ENCODE data around the gene IRX6.

The IRX6 gene

DNA sequence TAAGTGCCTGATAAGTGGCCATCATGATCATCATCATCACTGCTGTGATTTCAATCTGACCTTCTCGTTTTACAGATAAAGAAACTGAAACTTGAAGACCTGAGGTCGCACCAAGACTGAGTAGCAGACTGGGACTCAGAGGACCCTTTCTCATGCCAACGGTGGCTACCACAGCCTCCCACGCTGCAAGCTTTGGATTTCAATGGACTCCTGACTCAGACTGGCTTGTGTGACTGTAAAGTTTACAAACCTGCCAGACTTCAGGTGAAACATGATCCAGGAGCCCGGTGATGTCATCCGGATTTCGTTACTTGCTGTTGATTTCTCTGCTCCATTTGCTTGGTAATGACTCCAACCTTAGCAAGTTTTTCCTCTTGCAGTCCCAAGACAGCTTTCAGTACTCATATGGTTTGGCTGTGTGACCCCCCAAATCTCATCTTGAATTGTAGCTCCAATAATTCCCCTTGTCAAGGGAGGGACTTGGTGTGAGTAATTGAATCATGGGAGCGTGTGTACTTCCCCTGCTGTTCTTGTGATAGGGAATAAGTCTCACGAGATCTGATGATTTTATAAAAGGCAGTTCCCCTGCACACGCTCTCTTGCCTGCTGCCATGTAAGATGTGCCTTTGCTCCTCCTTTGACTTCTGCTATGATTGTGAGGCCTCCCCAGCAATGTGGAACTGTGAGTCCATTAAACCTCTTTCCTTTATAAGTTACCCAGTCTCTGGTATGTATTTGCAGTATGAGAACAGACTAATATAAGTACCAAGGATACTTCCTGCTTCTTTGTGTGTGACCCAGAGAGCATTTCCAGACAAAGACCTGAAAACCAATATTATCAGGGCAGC lies 26.7 kb upstream of the IRX6 start:
- Histone ChIP-seq H3K27ac (no peak overlapping the region), H3K36me3 (no peaks in the 10 kb centered on the region), H3K9me3 (no peaks in the 10 kb centered on the region), H3K27me3 (peaks cover 60% of the 10 kb centered on the region), H3K4me1 (ENCODE audit: control insufficient read depth in 1 of 2, insufficient read depth in 1 of 2, low read depth in 1 of 2, low read length in 1 of 2) (no peaks in the 10 kb centered on the region), H3K4me3 (ENCODE audit: low read depth in 1 of 2, low read length in 1 of 2) (no peak overlapping the region)
- TF ChIP-seq CTCF (IDR thresholded peaks at IDR 0.05) = no peak

GRCh38 chr16:55297910-55298479 lies 26.0 kb upstream of the IRX6 start:
- H3K4me3 ChIP-seq (ENCODE audit: low read depth in 1 of 2, low read length in 1 of 2) = no peak overlapping the region
- no peak for TF ChIP-seq CTCF (IDR thresholded peaks at IDR 0.05)
- peaks cover 67% of the 10 kb centered on the region for H3K27me3 ChIP-seq
- no peak overlapping the region for H3K27ac ChIP-seq
- no peaks in the 10 kb centered on the region for H3K36me3 ChIP-seq
- no peaks in the 10 kb centered on the region for H3K4me1 ChIP-seq (ENCODE audit: control insufficient read depth in 1 of 2, insufficient read depth in 1 of 2, low read depth in 1 of 2, low read length in 1 of 2)
- H3K9me3 ChIP-seq = no peaks in the 10 kb centered on the region

DNA sequence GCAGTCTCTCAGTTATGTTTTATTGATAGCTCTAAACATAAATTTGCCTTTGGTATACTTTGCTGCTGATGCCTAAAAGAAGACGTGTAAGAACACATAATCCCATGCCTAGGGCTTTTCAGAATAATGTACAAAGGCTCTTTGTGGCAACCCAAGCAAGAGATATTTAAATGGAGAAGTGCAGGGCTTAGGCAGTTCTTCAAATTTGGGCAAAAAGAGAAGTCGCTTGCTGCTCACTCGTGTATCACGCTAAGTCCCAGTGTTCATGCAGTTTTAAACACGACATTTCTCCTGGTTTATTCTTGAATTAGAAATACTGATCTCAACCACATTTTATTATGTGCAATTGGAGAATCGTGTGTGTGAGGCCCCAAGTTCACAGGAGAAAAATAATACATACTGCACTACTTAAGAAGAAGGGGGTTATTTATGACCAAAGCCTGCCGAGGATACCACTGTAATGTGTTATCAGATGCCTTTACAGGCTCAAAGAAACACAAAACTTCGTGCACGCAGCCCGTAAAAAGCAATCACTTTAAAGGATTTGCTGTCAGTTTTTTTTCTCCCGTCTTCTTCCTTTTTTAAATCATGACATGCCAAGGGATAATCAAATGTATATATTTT lies 22.5 kb upstream of the IRX6 start:
- Histone ChIP-seq H3K27me3 (peaks cover 81% of the 10 kb centered on the region), H3K36me3 (no peaks in the 10 kb centered on the region), H3K27ac (no peak overlapping the region), H3K4me1 (ENCODE audit: control insufficient read depth in 1 of 2, insufficient read depth in 1 of 2, low read depth in 1 of 2, low read length in 1 of 2) (no peaks in the 10 kb centered on the region), H3K4me3 (ENCODE audit: low read depth in 1 of 2, low read length in 1 of 2) (no peak overlapping the region), H3K9me3 (no peaks in the 10 kb centered on the region)
- no peak for TF ChIP-seq CTCF (IDR thresholded peaks at IDR 0.05)

DNA sequence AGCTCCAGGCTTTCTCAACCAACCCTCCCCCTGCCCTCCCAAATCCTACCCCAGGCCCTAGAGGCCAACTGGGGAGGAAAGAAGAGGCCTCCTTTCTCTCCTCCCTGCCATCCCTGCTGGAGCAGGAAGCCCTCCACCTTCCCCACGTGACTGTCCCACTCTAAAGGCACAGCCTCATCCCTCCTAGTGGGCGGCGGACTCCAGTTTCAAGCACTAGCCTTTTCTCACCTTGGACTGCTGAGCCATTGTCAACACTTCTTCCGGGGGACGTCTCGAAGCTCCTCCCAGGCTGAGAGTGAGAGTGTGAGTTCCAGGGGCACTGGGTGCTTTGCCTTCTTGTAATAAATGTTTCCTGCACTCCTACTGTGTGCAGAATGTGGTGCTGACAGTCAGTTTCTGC lies 21.4 kb upstream of the IRX6 start:
- peaks cover 86% of the 10 kb centered on the region for H3K27me3 ChIP-seq
- no peaks in the 10 kb centered on the region for H3K36me3 ChIP-seq
- no peaks in the 10 kb centered on the region for H3K9me3 ChIP-seq
- H3K4me1 ChIP-seq (ENCODE audit: control insufficient read depth in 1 of 2, insufficient read depth in 1 of 2, low read depth in 1 of 2, low read length in 1 of 2) = no peaks in the 10 kb centered on the region
- TF ChIP-seq CTCF (IDR thresholded peaks at IDR 0.05) = no peak
- no peak overlapping the region for H3K4me3 ChIP-seq (ENCODE audit: low read depth in 1 of 2, low read length in 1 of 2)
- no peak overlapping the region for H3K27ac ChIP-seq

- H3K9me3 ChIP-seq = no peaks in the 10 kb centered on the region
- no peaks in the 10 kb centered on the region for H3K36me3 ChIP-seq
- H3K27me3 ChIP-seq = peaks cover 74% of the 10 kb centered on the region
- no peaks in the 10 kb centered on the region for H3K4me1 ChIP-seq (ENCODE audit: control insufficient read depth in 1 of 2, insufficient read depth in 1 of 2, low read depth in 1 of 2, low read length in 1 of 2)
- TF ChIP-seq CTCF (IDR thresholded peaks at IDR 0.05) = no peak
- no peak overlapping the region for H3K4me3 ChIP-seq (ENCODE audit: low read depth in 1 of 2, low read length in 1 of 2)
- no peak overlapping the region for H3K27ac ChIP-seq
Observed at GRCh38 chr16:55308973-55309372, 15.0 kb upstream of the IRX6 start.

Data from neutrophil (primary cell).